ACHN (cell line): ENCODE results near the gene ITIH4.

ENCODE experiments used
- DNase-seq: peaks from one replicate; pipeline ENCODE4 v3.0.0-alpha.2; 2015
- in situ Hi-C: cut with HindIII; loops from 2 replicates; pipeline ENCODE4 v1.10.0; 2017; ENCODE audit warnings: low sequenced_read_pairs, low pct_ligation_motif_present, low pct_unique_long_range_greater_than_20kb

ITIH4 gene

DNA sequence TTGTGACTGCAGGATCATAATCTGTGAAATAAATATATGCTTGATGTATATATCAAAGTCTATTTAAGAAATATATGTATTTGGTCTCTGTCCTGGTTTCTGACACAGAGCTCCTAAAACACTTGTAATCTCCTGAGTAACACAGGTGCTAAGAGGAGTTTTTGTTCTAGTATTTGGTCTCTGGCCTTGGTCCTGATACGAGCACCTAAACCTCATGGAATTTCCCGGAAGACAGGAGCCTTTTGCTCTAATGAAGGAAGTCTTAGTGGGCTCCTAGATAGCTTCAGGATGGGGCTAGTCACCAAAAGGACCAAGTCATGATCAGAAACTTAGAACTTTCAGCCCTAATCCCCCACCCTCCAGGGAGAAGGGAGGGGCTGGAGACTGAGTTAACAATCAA, 23.5 kb upstream of the ITIH4 start:
- no peak for DNase-seq
- in situ Hi-C loops: no loop called here

DNA sequence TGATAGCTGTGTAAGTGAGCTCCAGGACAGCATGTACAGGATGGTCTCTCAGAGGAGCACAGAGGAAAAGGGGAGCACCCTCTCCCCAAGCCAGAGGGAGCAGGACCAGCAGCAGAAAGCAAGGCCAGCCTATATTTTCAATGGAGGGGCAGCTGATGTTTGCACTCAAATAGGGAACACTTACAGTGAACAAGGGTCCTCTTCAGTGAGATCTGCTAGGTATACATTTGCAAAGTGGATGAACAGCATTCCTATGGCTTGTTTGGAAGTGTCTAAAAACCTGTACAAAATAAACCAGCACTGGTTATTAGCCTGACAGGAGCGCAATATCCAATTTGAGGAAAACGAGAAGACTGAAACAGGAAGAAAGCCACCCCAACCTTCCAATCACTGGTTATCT, 21.9 kb upstream of the ITIH4 start:
- DNase-seq: no peak
- in situ Hi-C loops: no loop called here

DNA sequence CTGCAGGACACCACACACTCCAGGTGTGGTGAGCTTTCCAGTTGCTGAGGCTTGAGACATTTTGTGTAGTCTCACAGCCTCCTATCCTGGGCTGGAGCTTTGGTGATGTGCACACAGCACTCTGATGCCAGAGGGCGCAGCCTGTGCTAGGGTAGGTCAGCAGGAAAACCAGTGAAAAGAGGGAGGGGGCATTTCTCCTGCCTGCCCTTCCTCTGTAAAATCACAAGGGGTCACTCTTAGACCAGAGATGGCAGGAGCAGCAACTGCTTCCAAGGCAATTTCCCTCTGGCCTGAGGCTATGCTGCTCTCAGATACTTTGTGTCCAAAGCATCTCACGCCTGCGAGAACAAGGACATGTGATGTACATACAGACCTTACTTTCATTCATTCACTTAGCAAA, 20.9 kb upstream of the ITIH4 start:
- peak; percentile 49 for DNase-seq
- in situ Hi-C loops: no loop called here

DNA sequence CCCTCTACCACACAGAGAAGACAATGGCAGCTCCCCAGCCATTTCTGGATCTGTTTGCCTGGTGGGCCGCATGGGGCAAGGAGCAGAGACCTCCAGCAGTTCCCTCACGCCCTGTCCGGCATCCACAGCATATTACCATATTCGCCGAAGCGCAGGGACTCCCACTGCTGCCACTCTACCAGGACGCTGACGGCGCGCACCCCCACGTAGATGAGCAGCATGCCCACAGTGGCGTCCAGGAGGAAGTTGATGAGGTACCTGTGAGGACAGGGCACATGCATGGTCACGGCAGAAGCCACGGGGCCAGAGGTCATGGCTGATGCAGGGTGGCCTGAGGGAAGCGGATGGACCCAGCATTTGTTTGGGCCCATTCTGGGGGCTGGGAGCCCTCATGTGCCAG, 19.2 kb upstream of the ITIH4 start:
- in situ Hi-C loops: no loop called here
- DNase-seq: no peak

DNA sequence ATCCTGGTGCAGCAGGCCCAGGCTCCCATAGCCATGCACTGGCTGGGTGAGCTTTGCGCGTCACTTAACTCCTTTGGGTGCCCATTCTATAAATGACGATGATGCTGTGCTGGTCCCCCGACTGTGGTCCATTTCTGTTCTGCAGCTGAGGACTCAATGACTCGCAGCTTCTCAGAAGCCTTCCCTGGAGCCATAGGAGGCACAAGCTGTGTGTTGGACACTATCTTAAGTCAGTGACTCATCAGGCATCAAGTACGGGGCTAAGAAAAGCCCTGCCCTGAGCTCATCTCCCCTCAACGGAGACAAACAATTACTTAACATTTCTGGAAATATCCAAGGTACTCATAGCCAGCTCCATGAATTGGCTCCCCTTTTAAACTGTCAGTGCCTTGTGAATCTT, 18.1 kb upstream of the ITIH4 start:
- in situ Hi-C loops: no loop called here
- peak; percentile 31 for DNase-seq

DNA sequence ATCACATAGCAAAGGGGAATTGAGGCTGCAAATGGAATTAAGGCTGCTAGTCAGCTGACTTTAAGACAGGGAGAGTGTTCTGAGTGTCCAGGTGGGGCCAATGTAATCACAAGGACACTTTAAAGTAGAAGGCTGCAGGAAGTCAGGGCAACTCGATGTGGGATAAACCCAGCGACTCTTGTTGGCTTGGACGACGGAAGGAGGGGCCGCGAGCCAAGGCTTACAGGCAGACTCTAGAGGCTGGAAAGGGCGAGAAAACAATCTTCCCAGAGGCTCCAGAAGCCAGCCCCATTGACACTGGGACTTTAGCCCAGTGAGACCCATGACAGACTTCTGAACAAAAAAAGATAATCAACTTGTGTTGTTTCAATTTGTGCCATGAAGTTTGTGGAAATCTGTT, 17.3 kb upstream of the ITIH4 start:
- in situ Hi-C loops: no loop called here

DNA sequence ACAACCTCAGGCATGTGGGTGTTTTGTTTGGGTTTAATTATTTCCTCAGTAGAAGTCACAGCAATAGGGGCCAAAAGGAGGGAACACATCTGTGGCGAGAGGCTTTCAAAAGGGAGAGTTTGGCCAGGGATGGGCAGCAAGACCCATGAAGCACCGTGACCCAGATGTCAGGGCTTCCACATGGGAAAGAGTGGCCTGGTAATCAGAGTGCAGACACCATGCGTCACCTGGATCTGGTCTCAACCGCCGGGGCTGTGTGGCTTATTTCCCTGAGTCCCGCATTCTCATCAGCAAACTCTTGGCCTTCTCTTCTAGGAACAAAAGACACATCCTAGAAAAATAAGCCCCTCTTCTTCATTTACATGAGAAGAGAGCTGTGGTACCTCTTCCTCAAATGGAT, 16.8 kb upstream of the ITIH4 start:
- no peak for DNase-seq
- in situ Hi-C loops: no loop called here

More for the DNA sequence above, 17.3 kb upstream of the ITIH4 start:
- DNase-seq: no peak

DNA sequence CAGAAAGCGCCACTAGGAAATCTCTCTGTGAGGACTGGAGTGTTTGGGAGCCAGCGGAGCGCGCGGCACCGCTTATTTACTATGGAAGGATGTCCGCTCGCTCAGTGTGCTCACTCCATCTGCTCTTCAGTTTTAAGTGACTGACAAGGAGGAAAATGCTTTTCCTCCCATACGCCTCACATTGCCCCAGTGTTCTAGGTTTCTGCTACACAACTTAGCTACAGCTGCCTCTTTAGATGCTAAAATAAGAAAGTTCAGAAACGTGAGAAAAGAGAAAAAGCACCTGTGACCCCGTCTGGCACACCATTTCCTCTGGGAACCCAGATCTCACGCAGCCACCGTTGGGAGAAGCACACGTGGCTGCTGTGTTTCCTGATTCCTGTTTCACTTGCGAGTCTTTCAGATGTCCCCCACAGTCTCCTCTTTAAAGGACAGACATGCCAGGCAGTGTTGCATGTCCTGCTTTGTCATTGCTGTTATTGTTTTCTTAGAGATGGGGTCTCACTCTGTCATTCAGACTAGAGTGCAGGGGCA, 16.0 kb upstream of the ITIH4 start:
- in situ Hi-C loops: no loop called here
- DNase-seq: no peak

DNA sequence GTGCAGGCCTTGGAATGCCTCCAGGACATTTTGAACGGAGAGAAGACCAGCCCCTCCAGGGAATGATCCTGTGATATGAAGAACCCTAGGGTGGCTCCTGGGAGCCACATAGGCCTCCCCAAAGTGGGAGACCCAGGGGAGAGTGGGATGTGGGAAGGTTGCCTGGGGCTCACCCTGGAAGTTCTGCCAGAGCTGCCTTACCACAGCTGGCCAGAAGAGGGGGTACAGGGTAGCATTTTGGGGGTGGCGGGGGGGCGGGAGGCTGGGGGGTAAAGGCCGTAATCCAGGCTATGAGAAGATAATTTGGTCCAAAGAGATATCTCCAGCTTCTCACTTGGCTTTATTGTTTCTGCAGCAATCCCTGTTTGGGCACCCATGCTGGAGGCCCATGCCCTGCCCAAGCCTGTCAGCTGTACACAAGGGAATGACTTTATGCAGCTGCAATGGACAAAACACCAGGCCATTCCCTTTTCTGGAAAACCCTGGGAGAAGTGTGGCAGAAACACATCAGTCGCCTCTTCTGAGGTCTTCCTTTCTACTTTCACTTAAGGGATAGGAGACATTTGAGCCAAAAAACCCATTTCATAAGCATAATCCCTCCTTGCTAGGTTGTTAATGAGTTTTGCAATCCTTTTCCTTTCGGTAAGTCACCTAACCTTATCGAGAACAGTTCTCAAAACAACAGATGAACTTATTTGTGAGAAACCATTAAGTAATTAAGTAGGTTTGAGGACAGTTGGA, 15.4 kb upstream of the ITIH4 start:
- in situ Hi-C loops: no loop called here
- DNase-seq: no peak

DNA sequence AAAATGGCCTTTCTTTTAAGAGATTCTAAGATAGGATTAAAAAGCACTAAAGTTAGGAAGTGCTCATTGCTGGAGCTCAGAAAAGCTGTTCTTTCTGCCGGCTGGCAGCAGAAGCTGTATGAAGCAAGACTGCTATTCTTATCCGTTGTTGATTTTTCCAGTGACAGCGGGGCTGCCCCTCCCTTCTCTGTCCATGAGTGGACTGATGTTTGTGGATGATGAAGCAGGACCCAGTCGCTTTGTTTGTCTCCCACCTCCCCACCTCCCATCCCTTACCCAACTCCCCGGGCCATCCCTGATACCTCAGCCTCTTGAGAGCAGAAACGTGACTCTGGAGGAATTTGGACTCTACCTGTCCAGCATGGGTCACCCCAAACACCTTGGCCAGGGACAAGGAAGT, 14.7 kb upstream of the ITIH4 start:
- in situ Hi-C loops: no loop called here

DNA sequence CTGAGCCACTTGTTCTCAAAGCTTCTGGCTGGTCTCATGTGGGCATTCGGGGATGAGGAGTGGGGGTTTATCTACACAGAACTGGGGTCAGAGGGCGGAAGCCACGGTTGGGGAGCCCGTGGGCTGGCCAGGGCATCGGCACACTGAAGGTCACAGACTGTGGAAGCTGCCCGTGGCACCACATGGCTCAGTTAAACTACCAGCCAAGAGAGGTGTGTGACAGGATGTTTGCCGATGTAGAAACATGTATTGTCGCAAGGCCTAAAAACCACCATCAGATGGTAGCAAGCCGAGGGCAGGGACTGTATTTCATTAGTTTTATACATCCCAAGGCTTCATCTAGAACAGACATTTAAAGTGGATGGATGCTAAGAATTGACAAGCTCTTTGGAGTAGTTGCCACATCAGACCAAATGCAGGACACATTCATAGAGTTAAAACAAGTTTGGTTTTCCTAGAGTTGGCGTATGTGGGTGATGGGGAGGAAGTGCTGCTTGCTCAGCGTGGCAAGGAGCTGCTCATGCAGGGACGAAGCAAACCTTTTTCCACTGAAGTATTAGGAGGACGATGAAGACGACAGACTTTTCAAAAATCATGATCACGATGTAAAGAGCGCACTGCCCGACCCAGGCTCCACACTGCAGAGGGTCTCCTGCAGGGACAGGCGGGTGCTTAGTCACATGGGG, 14.0 kb upstream of the ITIH4 start:
- no peak for DNase-seq
- in situ Hi-C loops: no loop called here

More for the DNA sequence above, 14.7 kb upstream of the ITIH4 start:
- DNase-seq: no peak

DNA sequence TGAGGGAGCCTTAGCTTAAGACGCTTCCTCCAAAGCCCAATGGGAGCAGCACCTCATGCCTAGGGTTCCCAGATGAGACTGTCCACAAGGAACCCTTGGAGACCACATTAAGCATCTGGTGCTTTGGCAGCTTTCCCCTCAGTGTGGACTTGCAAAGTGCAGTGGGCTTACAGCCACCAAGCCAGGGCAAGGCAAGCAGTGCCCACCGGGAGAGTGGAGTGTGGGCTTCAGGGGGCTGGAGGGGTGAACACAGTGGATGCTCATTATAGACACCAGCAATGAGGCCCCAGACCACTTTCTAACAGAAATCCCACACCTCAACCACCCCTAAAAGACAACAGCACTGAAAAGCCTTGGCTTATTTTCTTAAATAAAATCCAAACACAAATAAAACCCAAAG, 13.4 kb upstream of the ITIH4 start:
- DNase-seq: no peak
- in situ Hi-C loops: no loop called here

DNA sequence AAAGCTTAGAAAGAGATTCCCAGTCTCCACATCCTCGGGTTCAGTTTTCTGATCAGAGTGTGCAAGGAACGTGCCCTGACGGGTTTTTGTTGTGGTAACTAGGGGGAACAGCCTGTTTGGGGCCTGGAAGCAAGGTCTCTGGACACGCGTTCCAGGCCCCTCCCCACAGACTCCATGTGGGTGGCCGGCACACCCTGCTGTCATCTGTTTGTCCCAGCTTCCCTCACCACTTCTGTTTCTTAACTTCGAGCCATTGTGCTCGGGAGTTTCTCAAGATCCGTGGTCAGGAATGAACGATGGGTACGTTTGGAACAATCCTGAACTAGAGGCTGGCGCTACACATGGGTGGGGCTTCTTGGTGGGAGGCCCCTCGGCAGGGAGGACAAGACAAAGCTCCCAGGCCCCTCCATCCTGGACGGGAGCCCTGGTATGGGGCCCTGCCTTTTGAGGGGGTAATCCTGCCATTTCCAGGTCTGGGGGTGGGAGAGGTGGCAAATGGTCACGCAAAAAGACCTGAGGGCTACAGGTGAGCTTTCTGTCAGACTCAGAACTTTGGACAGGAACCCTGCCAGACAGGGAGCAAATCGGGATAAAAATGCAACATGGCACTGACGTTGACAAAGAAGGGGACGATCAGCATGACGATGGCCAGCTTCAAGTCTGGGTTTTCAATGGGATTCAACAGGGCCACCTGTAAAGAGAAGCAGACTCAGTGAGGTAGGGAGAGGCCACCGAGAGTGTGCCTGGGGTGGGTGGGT, 12.8 kb upstream of the ITIH4 start:
- in situ Hi-C loops: no loop called here

DNA sequence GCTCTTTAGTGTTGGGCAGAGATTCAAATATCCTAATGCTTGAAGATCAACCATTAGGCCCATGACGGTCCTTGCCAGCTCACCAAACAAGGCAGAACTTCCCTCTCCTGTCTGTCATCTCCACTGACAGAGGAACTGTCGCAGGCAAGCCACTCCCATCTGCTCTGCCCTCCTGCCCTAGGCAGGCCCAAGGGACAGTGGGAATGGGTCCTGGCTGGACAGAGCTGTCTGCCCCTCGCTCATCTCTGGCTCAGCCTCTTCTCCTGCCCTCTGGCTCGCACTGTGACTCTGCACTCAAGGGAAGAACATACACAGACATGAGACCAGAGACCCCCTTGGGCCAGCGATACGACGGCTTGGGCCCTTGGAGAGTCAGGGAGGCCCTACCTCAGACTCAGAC, 12.0 kb upstream of the ITIH4 start:
- DNase-seq: no peak
- in situ Hi-C loops: no loop called here

More for the DNA sequence above, 12.8 kb upstream of the ITIH4 start:
- DNase-seq: no peak

DNA sequence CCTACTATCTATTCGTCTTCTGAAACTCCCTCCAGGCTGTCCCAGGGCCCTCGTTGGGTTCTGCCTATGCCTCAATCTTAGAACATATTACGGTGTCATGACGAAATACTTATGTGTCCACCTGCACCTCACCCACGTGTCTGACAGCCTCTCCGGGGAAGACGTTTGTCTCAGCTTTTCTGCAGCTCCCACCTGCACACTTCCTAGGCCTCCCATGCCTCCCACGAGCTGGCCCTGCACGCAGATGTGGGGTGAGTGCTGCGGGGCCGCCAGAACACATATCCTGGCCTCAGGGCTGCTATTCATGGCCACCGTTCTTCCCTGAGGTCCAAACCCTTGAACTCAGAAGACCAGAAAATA, 11.5 kb upstream of the ITIH4 start:
- in situ Hi-C loops: no loop called here
- DNase-seq: no peak

DNA sequence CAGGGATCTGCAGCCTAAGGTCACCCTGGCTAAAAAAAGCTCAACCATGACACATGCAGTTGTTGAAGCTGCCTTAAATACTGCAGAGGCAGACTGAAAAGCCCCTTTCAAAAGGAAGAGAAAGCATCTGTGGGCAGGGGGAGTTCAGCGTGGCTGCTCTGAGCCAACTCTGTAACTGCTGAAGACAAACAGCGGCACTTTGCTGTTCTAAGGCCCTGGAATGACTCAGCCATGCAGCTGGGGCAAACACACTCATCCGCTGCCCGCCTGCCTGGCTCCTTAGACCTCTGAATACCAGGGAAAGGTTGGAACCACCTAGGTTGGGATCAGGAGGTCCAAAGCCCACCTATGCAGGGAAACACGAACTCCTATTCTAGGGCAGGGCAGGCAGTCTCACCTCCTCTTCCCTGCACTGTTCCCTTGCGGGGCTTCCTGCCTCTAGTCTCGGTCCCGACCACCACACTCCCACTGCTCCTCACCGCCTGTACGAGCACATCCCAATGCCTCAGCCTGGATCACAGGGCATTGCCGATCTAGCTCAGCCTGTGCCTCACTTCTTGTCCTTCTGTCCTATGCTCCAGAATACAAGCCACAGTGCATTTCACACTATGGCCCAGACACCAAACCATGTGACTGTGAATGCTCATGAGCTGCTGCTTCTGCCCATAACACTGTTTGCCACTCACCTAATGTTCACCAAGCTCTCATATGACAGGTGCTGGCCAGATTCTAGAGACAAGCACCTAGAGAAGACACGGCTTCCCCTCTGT, 10.9 kb upstream of the ITIH4 start:
- in situ Hi-C loops: no loop called here
- no peak for DNase-seq

DNA sequence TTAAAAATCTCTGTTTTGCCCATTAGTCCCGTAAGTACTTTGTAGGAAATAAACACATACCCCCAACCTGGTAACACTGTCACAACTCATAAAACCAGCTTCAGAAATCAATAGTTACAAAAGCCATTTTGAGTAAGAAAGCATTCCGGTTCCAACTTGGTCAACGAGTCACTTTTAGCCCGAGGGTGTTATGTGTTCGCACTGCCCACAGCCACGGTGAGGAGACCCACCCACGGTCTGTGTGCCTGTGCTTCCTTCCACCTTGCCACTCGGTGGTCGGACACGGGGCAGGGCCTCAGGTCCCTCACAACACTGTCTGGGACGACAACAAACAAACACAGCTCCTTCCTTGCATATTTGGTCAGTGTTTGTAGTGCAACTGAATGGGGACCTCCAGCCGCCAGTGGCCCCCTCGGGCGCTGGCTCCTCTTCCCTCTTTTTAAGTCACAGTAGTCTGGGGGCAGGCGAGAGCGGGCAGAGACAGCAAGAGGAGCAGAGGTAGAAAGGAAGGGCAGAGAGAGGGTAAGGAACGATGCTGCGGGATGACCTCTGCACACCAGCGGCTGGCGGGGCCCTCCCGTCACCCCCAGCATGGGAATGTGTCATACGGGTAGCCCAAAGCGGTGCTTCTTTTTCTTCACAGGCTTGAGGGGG, 9.5 kb upstream of the ITIH4 start:
- DNase-seq: no peak
- in situ Hi-C loops: no loop called here

DNA sequence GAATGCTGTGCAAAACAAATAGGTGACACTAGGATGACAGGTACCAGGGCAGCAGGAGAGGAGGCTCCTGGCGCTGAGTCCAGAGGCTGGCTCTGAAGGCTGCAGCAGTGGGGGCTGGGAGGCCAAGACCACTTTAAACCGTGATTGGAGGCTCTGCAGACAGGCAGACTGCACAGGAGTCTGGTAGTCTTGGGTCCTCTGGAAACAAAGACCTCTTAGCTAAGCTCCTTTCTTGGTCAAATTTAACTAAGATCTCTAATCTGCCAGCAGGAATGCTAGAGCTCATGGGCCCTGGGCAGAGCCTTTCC, 8.8 kb upstream of the ITIH4 start:
- in situ Hi-C loops: no loop called here
- DNase-seq: no peak
